ENCODE results near the gene PIEZO2.
"Not testable (repeated sequence)": the region's sequence is repeated elsewhere in the genome, so short reads cannot be mapped to it uniquely, and the experiment has no call there.

Gene PIEZO2

GRCh38 chr18:11148680-11149440 lies 509 bp downstream of the PIEZO2 start:
- no peak for DNase-seq

GRCh38 chr18:11147962-11148679 lies 1.2 kb downstream of the PIEZO2 start:
- DNase-seq, result no peak

- DNase-seq, result no peak
These were observed 1.9 kb downstream of the PIEZO2 start for GRCh38 chr18:11147371-11147951.

- DNase-seq, result no peak
These were observed 2.4 kb downstream of the PIEZO2 start for GRCh38 chr18:11146947-11147345.

- no peak for DNase-seq
These were observed 3.0 kb downstream of the PIEZO2 start for GRCh38 chr18:11146238-11146946.

- DNase-seq, result no peak
These were observed 3.8 kb downstream of the PIEZO2 start for GRCh38 chr18:11145413-11146191.

GRCh38 chr18:11137400-11137799 lies 12.0 kb downstream of the PIEZO2 start:
- no peak for DNase-seq

- no peak for DNase-seq
These were observed 13.1 kb downstream of the PIEZO2 start for GRCh38 chr18:11136241-11136640.

GRCh38 chr18:11134940-11135339 lies 14.4 kb downstream of the PIEZO2 start:
- DNase-seq, result no peak

GRCh38 chr18:11129059-11129458 lies 20.3 kb downstream of the PIEZO2 start:
- not testable (repeated sequence) for DNase-seq

- DNase-seq, result no peak
These were observed 23.7 kb downstream of the PIEZO2 start for GRCh38 chr18:11125492-11126315.

GRCh38 chr18:11124054-11124453 lies 25.3 kb downstream of the PIEZO2 start:
- no peak for DNase-seq

GRCh38 chr18:11121443-11121849 lies 27.9 kb downstream of the PIEZO2 start:
- no peak for DNase-seq

DNA sequence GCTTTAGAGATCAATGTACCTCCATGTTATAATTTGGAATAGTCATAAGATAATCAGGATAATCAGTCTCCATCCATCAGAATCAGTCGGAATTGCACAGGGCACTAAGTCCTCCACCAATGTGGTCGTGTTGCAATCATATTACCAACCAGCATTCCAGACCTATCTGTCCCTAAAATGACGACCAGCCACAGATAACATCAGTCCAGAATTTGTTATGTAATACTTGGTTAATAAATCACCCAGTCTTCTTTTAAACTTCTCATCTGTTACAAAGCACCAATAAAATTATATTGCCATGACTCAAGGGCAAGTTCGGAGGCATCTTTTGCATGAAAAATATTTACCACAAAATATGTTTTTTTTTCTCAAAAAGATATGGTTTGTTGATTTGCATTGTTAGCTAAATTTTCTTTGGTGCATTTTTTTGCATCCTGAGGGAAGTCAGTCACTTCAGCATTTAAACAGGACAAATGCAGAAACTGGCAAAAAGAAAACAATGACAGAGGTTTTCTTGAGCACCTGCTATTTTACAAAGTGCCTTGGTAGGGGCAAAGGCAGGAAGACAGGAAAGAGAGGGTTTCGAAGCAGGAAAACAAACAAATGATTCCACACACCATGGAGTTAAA lies 29.3 kb downstream of the PIEZO2 start:
- DNase-seq, result no peak

- no peak for DNase-seq
These were observed 29.8 kb downstream of the PIEZO2 start for GRCh38 chr18:11119550-11119949.

GRCh38 chr18:11118051-11118766 lies 31.2 kb downstream of the PIEZO2 start:
- no peak for DNase-seq

GRCh38 chr18:11115276-11115675 lies 34.1 kb downstream of the PIEZO2 start:
- no peak for DNase-seq

DNA sequence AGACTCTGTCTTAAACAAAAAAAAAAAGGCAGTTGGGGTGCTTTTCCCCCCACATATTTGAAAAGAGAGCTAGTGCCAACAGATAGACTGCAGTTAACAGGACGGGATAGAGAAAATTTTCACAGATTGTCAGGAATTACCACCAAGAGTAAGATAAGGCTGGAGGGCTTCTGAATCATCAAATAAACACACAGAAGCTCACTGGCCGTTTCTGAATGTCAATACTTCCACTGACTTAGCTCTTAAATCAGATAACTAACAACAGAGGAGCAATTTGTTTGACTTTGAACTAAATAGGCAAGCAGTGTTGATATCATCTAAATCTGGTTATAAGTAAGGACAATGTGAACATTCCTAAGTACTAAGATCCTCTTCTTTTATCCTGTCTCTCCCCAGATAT lies 34.7 kb downstream of the PIEZO2 start:
- DNase-seq, result no peak

DNA sequence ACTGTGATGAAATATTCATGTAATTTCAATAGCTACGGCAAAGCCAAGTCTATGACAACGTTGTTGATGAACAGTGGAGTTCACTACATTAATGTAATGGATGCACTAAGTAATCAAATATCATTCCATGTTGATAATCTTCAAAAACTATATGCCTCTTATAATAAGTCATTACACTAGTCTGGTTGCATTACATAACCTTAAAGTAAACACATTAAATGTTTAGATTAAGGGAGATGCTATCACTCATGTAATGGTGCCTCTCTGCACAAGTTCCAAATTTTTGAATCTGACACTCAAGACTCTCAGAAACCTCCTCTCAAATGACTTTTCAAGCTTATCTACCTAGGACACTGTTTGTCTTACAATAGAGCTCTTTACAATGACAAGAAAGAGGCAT lies 35.4 kb downstream of the PIEZO2 start:
- DNase-seq, result no peak

GRCh38 chr18:11113046-11113548 lies 36.3 kb downstream of the PIEZO2 start:
- DNase-seq, result no peak

Measured in activated gamma-delta T cell treated with Interleukin-2 at 50 U/mL for 16 hours (primary cell).